Chondrocyte (in vitro differentiated cells): ENCODE measurements around the gene PTGDR. TPM values are rescaled to one million over a fixed set of nuclear protein-coding genes. Genes with fewer than 3 reads are reported as not detected.
A peak's percentile ranks its signal among the peaks of the same experiment; 100 is the strongest.

Experiments
- DNase-seq: peaks from one replicate; pipeline ENCODE4 v3.0.0; 2021; ENCODE audit warnings: mixed read lengths, low spot score
- H3K27ac Mint-ChIP-seq: one replicate; pipeline ENCODE4 v1.8.0; 2021; ENCODE audit warnings: mild to moderate bottlenecking, moderate library complexity, mixed read lengths; ENCODE audit not compliant: unreplicated experiment
- H3K27me3 Mint-ChIP-seq: 2 replicates; pipeline ENCODE4 v1.8.0; 2021; ENCODE audit warnings: low read depth, mixed read lengths
- H3K36me3 Mint-ChIP-seq: 2 replicates; pipeline ENCODE4 v1.8.0; 2021; ENCODE audit warnings: low read depth, mixed read lengths
- H3K4me1 Mint-ChIP-seq: 2 replicates; pipeline ENCODE4 v1.8.0; 2021; ENCODE audit warnings: low read depth, mild to moderate bottlenecking, mixed read lengths
- H3K4me3 Mint-ChIP-seq: one replicate; pipeline ENCODE4 v1.8.0; 2021; ENCODE audit warnings: mild to moderate bottlenecking, moderate library complexity, mixed read lengths; ENCODE audit not compliant: unreplicated experiment
- H3K9me3 Mint-ChIP-seq: 2 replicates; pipeline ENCODE4 v1.8.0; 2021; ENCODE audit warnings: low read depth, mixed read lengths
- total RNA-seq: library from RNA; stranded (reverse); gene quantifications from 3 replicates; pipeline ENCODE4 v1.2.1, GENCODE V29; 2021
- TF ChIP-seq, protein P1 (sequence below): fragments of 200-600 bp; sonication (generic); IDR thresholded peaks from 2 replicates; pipeline ENCODE4 v1.5.0; 2021; ENCODE audit warnings: antibody characterized with exemption, mild to moderate bottlenecking, moderate library complexity

Gene PTGDR
- total RNA-seq, 1 donor from 2014 or later = 0.07 TPM

DNA sequence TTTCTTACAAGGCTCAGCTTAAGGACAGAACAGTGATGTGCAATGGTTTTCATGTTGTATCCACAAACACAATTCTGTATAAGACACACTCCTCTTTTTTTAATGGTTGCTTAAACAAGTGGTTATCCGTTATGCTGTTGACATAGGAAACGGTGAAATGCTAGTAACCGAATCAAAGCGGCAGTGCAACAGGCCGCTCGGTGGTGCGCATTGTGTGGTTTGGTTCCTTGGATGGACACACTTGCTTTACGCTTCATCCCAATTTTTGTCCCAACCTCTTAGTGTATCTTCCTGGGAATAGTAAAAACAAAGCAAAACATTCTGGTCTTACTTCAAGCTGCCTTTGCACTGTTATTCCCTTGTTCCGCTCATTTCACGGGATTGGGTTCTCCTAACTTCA lies 46.0 kb downstream of the PTGDR start:
- peak overlapping the region; percentile 71 for H3K27ac Mint-ChIP-seq
- peaks cover 32% of the 10 kb centered on the region for H3K4me1 Mint-ChIP-seq
- H3K36me3 Mint-ChIP-seq = no peaks in the 10 kb centered on the region
- H3K4me3 Mint-ChIP-seq = peak overlapping the region; percentile 88
- TF ChIP-seq, protein P1, sequence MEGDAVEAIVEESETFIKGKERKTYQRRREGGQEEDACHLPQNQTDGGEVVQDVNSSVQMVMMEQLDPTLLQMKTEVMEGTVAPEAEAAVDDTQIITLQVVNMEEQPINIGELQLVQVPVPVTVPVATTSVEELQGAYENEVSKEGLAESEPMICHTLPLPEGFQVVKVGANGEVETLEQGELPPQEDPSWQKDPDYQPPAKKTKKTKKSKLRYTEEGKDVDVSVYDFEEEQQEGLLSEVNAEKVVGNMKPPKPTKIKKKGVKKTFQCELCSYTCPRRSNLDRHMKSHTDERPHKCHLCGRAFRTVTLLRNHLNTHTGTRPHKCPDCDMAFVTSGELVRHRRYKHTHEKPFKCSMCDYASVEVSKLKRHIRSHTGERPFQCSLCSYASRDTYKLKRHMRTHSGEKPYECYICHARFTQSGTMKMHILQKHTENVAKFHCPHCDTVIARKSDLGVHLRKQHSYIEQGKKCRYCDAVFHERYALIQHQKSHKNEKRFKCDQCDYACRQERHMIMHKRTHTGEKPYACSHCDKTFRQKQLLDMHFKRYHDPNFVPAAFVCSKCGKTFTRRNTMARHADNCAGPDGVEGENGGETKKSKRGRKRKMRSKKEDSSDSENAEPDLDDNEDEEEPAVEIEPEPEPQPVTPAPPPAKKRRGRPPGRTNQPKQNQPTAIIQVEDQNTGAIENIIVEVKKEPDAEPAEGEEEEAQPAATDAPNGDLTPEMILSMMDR = no peak
- no peak for DNase-seq
- no peaks in the 10 kb centered on the region for H3K9me3 Mint-ChIP-seq
- peaks cover 3% of the 10 kb centered on the region for H3K27me3 Mint-ChIP-seq

DNA sequence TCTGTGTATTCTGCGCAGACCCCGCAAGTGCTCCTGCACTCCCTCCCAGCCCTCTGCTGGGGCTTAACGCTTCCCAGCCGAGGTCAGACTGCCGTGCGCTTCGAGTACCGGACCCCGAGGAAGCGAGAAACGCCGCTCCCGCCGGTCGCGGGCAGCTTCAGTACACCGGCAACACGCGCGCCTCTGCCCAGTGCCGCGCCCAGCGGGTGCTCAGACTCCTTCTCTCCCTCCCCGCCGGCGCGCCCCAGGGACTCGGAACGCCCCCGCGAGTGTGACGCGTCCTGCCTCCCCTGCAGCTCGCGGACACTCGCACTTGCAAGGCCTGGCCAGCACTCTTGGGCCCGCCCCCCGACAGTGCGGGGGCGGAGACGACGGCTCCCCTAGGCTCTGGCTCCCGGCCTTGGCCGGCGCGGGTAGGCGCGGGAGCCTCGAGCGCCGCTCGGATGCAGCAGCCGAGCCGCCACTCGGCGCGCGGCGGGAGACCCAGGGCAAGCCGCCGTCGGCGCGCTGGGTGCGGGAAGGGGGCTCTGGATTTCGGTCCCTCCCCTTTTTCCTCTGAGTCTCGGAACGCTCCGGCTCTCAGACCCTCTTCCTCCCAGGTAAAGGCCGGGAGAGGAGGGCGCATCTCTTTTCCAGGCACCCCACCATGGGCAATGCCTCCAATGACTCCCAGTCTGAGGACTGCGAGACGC lies 46.6 kb downstream of the PTGDR start, which contains the start of gene PTGER2:
TSS of gene PTGER2 (plus strand) at position 410 of the 692 bp plus-strand sequence. CDS start at position 647, 237 bp downstream.
- Mint-ChIP-seq H3K9me3 (no peaks in the 10 kb centered on the region), H3K4me1 (peaks cover 32% of the 10 kb centered on the region), H3K27me3 (peaks cover 3% of the 10 kb centered on the region), H3K4me3 (peak within 1 kb of the TSS; percentile 88), H3K27ac (peak within 1 kb of the TSS; percentile 71), H3K36me3 (no peaks in the 10 kb centered on the region)
- TF ChIP-seq, protein P1 = no peak
- no peak for DNase-seq

DNA sequence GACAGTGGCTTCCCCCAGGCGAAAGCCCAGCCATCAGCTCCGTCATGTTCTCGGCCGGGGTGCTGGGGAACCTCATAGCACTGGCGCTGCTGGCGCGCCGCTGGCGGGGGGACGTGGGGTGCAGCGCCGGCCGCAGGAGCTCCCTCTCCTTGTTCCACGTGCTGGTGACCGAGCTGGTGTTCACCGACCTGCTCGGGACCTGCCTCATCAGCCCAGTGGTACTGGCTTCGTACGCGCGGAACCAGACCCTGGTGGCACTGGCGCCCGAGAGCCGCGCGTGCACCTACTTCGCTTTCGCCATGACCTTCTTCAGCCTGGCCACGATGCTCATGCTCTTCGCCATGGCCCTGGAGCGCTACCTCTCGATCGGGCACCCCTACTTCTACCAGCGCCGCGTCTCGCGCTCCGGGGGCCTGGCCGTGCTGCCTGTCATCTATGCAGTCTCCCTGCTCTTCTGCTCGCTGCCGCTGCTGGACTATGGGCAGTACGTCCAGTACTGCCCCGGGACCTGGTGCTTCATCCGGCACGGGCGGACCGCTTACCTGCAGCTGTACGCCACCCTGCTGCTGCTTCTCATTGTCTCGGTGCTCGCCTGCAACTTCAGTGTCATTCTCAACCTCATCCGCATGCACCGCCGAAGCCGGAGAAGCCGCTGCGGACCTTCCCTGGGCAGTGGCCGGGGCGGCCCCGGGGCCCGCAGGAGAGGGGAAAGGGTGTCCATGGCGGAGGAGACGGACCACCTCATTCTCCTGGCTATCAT lies 47.3 kb downstream of the PTGDR start:
- DNase-seq = no peak
- Mint-ChIP-seq H3K4me3 (peak overlapping the region; percentile 88), H3K27ac (peak overlapping the region; percentile 65), H3K36me3 (no peaks in the 10 kb centered on the region), H3K27me3 (peaks cover 3% of the 10 kb centered on the region), H3K4me1 (peaks cover 32% of the 10 kb centered on the region), H3K9me3 (no peaks in the 10 kb centered on the region)
- TF ChIP-seq, protein P1 = peak; percentile 10

DNA sequence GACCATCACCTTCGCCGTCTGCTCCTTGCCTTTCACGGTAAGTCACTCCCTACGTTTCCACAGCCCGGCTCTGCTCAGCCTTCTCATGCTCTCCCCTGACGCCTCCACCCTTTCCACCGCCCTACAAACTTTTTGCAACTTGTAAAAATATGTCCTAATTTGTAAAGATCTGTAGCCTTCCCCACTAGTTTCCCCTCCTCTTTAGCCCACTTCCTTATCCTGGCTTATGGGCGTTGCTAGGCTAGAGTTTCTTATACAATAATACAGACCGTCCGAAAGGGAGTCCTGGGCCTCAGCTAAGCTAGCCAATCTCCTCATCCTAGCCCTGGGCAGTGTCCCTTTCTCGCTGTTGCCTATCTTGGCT lies 47.8 kb downstream of the PTGDR start:
- Mint-ChIP-seq H3K4me1 (peaks cover 32% of the 10 kb centered on the region), H3K27ac (peak overlapping the region; percentile 6), H3K9me3 (no peaks in the 10 kb centered on the region), H3K36me3 (no peaks in the 10 kb centered on the region), H3K27me3 (peaks cover 3% of the 10 kb centered on the region), H3K4me3 (peak overlapping the region; percentile 88)
- DNase-seq = no peak
- TF ChIP-seq, protein P1 = no peak

DNA sequence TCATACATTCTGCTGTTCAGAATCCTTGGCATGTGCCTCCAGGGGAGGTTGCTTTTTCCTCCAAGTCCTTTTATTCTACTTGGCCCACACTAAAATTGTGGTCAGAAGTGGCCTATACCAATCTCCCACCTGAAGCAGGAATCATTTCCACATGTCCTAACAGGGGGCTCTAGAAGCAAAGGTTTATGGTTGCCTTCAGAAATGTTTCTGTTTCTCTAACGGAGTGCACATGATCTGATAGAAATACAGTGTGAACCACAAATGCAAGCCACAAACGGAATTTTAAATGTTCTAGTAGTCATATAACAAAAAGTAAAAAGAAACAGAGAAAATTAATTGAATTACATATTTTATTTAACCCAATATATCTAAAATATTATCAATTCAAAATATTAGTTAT lies 50.6 kb downstream of the PTGDR start:
- H3K4me1 Mint-ChIP-seq = peaks cover 26% of the 10 kb centered on the region
- no peak overlapping the region for H3K4me3 Mint-ChIP-seq
- no peak overlapping the region for H3K27ac Mint-ChIP-seq
- no peak for DNase-seq
- TF ChIP-seq, protein P1 = no peak
- H3K27me3 Mint-ChIP-seq = peaks cover 3% of the 10 kb centered on the region
- H3K36me3 Mint-ChIP-seq = peaks cover 10% of the 10 kb centered on the region
- peaks cover 11% of the 10 kb centered on the region for H3K9me3 Mint-ChIP-seq
